ENCODE measurements around the gene TBX1.

DNA sequence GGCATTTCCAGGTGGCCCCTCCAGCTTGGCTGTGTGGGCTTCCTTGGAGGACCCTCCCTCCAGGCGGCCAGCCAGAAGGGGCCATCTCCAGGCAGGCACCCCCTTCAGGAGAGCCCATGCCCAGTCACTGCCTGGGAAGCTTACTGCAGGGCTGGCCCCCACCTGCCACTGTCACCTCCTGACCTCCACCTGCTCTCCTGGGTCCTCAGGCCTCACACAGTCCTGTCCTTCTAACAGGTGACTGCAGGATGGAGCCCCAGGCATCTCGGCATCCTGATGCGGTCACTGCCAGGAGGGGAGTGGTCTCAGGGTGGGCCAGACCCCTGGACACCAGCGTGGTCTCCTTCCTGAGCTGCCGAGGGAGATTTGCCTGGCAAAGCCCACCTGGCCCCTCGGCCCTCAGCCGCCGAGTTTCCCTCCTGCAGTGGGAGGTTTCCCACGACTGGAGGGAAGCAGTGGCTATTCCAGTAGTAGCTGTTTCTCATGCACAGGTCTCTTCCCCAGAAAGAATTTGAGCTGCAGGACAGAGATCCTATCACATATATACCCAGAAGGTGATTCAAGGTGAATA is 13.0 kb downstream of the TBX1 start:
- TF ChIP-seq, protein P1, sequence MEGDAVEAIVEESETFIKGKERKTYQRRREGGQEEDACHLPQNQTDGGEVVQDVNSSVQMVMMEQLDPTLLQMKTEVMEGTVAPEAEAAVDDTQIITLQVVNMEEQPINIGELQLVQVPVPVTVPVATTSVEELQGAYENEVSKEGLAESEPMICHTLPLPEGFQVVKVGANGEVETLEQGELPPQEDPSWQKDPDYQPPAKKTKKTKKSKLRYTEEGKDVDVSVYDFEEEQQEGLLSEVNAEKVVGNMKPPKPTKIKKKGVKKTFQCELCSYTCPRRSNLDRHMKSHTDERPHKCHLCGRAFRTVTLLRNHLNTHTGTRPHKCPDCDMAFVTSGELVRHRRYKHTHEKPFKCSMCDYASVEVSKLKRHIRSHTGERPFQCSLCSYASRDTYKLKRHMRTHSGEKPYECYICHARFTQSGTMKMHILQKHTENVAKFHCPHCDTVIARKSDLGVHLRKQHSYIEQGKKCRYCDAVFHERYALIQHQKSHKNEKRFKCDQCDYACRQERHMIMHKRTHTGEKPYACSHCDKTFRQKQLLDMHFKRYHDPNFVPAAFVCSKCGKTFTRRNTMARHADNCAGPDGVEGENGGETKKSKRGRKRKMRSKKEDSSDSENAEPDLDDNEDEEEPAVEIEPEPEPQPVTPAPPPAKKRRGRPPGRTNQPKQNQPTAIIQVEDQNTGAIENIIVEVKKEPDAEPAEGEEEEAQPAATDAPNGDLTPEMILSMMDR (IDR thresholded peaks at IDR 0.05; ENCODE audit: borderline replicate concordance, extremely low read depth, low read length, poor library complexity, severe bottlenecking), result no peak
- no peak for TF ChIP-seq EZH2 (IDR thresholded peaks at IDR 0.05; ENCODE audit: borderline replicate concordance, low read depth, low read length, severe bottlenecking)

Measured in DND-41 (cell line).